Lung microvascular endothelial cell (primary cell): ENCODE data around the gene SEZ6L. TPM values are rescaled to one million over a fixed set of nuclear protein-coding genes. Genes with fewer than 3 reads are reported as not detected.

Source experiments
- DNase-seq, 2 donors: peaks; one replicate each; pipeline versions ENCODE4 v3.0.0 to v3.0.0-alpha.2; 2010; ENCODE audit warnings: low read depth in 2 of 2
- total RNA-seq: library from RNA; depleted of rRNA; stranded (reverse); fragments of >200 nt; gene quantifications from 2 replicates; pipeline ENCODE4 v1.2.1, GENCODE V29; 2014

The SEZ6L gene
- not detected in 2 replicates for total RNA-seq

DNA sequence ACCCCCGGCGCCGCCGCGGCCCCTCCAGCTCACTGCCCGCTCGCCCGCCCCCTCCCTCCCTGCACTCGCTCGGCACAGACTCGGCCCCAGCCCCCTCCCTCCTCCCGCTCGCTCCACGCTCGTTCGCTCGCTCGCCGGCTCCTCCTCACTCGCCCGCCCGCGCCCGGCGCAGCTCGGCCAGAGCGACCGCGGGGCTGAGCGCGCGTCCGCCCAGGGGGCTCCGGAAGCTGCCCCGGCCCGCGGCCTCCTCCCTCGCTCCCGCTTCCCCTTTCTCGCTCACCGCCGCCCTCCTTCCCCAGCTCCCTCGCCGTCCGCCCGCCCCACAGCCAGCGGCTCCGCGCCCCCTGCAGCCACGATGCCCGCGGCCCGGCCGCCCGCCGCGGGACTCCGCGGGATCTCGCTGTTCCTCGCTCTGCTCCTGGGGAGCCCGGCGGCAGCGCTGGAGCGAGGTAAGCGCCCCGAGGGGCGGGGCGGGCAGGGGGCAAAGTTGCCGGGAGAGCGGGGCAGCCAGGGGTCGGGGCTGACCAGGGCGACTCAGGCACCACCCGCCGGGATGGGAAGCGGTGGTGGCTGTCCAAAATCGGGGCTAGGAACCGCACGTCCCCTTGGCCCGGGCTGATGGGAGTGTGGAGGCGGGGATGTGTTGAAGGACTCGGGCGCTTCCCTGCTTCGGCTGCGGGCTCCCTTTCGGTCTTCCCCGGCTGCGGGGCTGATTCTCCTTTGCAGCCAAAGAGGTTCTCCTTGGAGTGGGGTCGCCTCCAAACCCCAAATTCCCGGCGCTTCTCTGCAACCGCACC lies at the start of gene SEZ6L:
TSS of gene SEZ6L (plus strand) at position 148 of the 797 bp plus-strand sequence. CDS start at position 356, 208 bp downstream.
- no peak for DNase-seq

- DNase-seq = no peak
These were observed 46.3 kb upstream of the SEZ6L start for GRCh38 chr22:26122920-26123468.

DNA sequence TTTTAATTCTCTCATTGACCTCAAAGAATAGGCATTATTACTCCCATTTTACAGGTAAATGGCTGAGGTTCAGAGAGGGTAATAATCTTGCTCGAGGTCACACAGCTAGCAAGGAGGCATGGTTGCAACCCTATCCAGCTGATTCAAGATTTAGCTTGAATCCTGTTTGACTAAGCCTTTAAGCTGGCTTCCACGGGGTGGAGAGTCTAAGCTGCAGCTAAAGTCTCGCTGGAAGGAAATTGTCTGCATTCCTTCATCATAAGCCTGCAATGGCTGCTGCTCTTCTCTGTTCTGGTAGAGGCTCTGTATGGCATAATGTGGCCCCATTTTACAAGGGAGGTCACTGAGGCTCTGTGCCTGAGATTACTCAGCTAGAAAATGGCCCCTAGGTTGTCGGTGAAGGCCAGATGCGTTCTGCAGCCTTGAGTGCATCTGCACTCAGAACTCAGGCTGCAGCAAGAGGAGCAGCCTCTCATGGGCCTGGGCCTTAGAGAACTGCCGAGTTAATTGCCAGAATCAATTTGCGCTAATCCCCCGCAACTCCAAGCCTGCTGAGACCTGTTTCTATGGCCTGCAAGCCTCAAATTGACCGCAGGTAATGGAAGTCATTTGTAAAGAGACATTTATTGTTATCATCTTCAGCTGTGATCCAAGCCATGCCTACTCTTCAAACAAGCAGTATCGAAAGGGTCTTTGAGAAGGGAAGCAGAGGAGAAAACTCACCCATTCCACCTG lies 44.1 kb upstream of the SEZ6L start:
- no peak for DNase-seq

DNA sequence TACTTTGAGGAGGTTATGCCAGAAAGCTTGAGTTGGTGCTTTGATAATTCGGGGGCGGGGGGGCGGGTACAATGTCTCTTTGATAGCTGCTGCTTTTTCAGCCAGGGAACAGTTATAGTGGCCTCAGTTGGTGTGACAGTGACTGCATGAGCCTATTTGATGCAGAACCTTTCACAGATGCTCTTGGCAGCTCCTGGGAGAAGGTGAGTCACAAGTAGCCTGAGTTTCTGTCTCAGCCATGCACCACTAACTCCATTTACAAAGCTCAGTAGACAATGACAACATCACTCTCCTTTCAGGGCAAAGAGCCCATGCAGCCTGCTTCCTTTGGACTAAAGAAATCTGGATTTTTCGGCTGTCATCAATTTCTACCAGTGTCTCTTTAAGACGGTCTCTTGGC lies 42.1 kb upstream of the SEZ6L start:
- no peak for DNase-seq

GRCh38 chr22:26127556-26127955 lies 41.7 kb upstream of the SEZ6L start:
- no peak for DNase-seq

DNA sequence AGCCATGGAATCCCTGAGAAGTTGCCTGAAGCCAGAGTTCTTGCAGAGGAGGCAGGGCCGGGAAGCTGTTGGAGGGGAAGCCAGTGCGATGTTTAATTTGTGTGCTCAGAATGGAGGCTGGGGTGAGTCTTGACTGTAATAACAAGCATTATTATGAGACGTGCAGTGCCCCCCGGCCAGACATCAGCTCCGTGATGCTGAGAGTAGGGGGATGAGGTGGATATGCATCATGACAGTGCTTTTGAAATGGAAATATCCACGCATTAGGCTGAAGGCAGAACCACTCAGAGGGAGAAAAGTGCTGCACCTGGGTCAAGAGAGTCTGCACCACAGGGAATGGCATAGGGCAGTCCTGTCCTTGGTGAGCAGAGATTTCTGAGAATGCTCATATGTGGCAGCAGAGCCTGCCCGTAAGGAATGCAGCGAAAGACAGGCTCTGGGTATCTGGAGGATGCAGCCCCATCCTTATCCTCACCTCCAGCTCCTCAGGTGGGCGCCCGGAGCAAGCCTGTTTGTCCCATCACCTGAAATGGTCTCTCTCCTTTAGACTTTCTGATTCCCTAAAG lies 37.6 kb upstream of the SEZ6L start:
- DNase-seq = no peak

DNA sequence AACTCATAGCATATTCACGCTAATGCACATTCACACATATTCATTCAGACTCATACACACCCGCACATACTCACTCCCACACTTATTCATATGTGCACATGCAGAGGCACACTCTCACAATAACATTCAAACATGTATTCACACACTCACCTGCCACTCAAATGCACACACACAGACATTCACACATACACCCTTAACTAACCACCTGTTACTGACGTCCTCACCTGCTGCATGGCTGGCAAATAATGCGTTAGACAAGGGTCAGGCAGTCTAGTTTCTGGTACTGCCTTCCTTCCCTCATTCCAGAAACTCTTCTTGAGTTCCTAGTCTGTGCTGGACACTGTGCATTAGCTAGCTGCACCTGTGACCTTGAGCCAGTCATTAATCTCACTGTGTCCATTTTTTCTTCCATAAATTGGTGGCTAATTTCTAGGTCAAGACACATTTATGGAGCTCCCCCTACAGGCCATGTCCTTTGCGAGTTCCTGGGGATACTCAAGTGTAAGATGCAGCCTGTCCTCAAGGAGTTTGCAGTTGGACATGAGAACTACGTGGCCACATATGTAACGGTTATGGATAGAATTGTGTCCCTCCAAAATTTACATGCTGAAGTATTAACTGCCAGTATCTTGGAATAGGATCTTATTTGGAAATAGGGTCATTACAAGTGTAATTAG lies 34.5 kb upstream of the SEZ6L start:
- DNase-seq = no peak

DNA sequence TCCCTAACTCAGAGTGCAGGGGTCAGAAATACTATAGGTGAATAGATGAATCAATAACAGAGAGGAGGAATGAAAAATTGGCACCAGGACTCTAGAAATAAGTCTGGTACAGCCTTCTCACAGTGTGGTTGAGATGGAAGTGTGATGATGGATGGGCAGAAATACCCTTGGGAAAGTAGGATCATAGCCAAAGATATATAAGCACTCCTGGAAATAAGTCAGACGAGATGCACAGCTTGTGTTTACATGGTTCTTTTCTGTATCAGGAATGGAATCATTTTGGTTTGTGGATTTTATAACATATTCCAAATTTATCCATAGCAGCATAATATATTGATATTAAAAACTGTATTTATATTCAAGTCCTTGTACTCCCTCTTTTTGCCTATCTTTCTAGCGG lies 33.5 kb upstream of the SEZ6L start:
- no peak for DNase-seq

DNA sequence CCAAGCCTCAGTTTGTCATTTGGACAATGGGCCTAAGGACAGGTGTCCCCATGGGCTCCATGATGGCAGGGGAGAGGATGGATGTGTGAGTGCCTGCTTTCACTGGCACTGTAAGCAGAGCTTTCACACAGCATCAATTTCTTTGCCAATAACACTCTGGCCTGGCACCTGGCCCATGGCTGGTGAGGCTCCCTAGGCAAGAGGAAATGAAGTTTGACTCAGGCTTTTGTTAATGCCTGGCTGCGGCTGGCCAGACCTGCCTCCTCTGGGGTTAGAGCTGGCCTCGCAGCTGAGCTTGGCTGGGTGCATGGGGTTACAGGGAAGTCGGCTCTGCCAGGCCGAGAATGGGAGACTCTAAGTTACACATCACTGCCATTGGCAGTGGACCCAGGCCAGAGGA lies 30.0 kb upstream of the SEZ6L start:
- peak; percentile 0 to 2 for DNase-seq

DNA sequence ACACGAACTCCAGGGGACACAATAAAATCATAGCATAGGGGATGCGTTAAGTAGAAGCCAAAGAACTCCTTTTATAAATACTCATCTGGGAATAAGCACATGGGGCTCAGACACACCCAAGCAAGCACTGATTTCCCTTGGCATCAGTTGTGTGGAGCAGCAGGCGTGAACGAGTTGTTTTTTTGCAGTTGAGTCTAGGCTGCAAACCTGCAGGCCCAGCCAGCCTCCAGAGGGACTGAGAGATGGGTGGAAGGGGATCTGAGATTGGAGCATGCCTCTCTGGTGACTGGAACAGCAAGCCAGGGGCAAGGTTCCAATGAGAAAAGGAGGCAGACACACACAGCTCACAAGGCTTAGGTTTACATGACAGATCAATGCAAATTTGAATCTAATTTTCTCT lies 27.4 kb upstream of the SEZ6L start:
- DNase-seq = no peak

GRCh38 chr22:26143806-26144325 lies 25.4 kb upstream of the SEZ6L start:
- DNase-seq = no peak

GRCh38 chr22:26159886-26160285 lies 9.4 kb upstream of the SEZ6L start:
- DNase-seq = no peak

DNA sequence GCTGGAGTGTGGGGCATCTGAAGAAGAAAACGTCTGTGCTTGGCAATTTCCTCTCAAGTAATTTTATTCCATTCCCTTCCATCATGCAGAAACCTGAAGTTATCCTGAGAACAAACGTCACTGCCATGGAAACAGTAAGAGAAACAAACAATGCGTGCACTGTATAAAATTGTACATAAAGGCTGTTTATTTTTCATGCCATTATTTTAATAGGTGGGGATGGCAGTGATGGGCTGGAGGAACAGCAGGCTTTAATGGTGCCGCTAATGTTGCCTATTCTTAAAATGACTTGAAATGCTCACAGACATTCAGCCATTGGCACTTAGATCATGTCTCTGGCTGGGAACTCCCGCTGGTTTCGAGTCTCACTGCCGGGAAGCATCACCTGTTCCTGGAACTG lies 7.5 kb upstream of the SEZ6L start:
- no peak for DNase-seq

DNA sequence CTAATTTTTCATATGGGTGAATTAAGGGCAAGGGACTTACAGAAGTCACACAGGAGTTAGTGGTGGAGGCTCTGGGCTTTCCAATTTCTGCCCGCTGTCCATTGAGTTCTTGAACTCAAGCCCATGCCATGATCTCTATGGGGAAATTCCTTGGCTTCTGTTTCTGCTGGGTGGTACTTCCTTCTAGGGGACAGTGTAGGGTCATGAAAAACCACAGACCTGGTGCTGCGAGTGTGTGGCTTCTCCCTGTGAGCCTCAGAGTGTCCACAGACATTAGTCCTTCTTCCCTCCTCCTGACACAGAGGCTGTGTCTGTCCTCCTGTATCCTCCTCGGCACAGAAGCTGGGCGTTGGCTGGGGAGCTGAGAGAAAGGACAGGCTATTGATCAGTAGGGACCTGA lies 6.3 kb upstream of the SEZ6L start:
- no peak for DNase-seq

DNA sequence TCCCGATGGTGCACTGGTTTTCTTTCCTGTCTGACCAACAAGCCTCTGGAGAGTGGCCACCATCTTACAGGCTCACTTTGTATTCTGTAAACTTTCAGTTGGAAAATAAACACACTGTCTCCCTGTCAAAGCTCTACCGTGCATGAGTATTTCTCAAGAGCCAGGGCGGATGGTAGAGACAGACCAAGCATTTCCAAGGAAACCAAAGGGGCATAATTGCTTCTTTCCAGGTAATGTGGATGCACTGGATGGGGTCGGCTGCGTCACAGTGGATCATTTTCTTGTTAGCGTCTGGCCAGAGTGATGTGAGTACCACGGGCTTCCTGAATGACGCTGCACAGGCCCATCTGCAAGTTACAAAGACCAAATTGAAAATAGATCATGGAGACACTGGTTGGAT lies 5.1 kb upstream of the SEZ6L start:
- DNase-seq = no peak

DNA sequence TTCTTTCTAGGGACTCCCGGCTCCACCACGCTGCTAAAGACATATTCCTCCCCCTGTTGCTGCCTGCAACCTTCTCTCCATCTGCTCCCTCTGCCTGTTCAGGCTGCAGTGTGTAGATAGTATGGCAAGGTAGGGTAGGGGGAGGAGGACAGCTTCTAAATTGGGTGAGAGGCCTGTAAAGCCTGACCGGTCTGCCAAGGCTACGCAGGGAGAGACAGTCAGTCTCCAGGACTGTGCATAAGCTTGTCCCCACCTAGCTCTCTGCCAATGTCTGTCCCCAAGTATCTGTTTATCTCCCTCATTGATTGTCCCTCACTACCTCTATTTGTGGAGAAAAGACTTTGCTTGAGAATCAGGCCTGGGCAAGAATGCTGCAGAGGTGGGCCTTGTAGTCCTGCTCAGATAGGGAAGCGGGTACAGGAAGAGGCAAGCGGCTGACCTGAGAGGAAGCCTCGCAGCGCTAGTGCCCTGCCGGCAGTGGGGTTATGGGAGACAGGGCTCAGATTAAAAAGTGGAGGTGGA lies 871 bp upstream of the SEZ6L start:
- DNase-seq = no peak

DNA sequence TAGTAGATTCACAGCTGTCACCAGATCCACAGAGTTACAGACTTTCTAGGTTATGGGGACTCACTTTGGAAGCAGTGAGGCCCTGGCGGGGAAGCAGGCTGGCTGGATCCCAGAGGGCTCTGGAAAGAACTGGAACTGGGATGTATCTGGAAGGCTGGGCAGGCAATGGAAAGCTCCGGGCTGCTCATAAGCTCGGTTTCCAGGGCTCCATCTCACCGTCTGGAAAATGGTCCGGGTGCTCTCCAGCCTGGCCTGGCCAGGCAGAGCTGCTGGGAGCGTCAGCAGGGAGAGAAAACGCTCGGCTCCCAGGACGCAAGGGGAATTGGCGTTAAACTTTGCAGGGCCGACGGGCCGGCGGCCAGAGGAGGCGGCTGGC lies 335 bp upstream of the SEZ6L start:
- no peak for DNase-seq

GRCh38 chr22:26170112-26170492 lies 840 bp downstream of the SEZ6L start:
- DNase-seq = no peak

- no peak for DNase-seq
These were observed 1.7 kb downstream of the SEZ6L start for GRCh38 chr22:26170795-26171580.

DNA sequence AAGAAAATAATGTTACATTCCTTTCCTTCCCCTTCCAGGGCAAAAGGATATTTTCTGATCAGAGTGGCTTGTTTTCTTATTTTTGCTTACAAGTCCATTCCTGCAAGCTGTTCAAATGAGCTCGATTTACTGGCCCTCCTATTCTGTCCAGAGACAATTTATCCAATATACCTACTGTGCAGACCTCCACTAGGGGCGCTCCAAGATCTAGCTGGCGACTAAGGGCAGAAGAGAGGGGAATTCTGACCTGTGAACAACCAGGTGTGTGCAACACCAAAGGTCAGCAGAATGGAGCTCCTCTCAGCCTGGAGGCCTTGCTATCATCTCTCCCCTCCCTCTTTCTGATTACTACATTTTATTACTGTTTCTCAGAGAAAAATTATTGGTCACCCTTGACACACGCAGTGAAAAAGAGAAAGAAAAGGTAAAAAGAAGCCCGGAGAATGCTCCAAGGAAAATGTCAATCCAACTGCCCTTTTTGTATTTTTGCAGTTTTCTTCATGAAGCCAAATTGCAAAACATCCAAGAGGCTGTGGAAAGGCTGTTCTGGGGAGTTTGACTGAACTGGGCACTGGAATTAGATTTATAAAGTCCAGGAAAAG lies 3.2 kb downstream of the SEZ6L start:
- DNase-seq = peak; percentile 21 to 45
